HL-60 (cell line): ENCODE results near the gene NFU1.

Experiments
- DNase-seq, 2 experiments: peaks; one replicate each; pipeline ENCODE4 v3.0.0-alpha.2; 2010 to 2020; ENCODE audit warnings: low read depth in 1 of 2, low spot score in 1 of 2
- H3K27ac ChIP-seq: fragments of 250-450 bp; sonication (Bioruptor Pico); replicated peaks from 2 replicates; pipeline ENCODE4 v1.5.1; 2020; ENCODE audit warnings: mild to moderate bottlenecking, moderate library complexity
- H3K27me3 ChIP-seq: fragments of 250-450 bp; sonication (Bioruptor Pico); 2 replicates; pipeline ENCODE4 v1.5.1; 2021; ENCODE audit warnings: mild to moderate bottlenecking, moderate library complexity; ENCODE audit not compliant: insufficient read depth, poor library complexity, severe bottlenecking
- H3K4me3 ChIP-seq: replicated peaks from 2 replicates; pipeline ENCODE4 v1.5.1; 2011; ENCODE audit warnings: mild to moderate bottlenecking, control low read depth, low read length; ENCODE audit not compliant: insufficient read depth
- GABPA ChIP-seq: IDR thresholded peaks from 2 replicates; pipeline ENCODE4 v1.6.1; 2012; ENCODE audit warnings: low read depth
- POLR2AphosphoS5 ChIP-seq: IDR thresholded peaks from 2 replicates; pipeline ENCODE4 v1.6.1; 2012; ENCODE audit warnings: low read depth
- SPI1 ChIP-seq: IDR thresholded peaks from 2 replicates; pipeline ENCODE4 v1.6.1; 2012; ENCODE audit warnings: low read depth, mild to moderate bottlenecking, borderline replicate concordance
- TF ChIP-seq, protein P1 (sequence below): IDR thresholded peaks from 2 replicates; pipeline ENCODE4 v1.6.1; 2012; ENCODE audit warnings: low read depth; ENCODE audit not compliant: insufficient replicate concordance
- TF ChIP-seq, protein P2 (sequence below): IDR thresholded peaks from one replicate; pipeline ENCODE4 v1.5.1; 2011; ENCODE audit warnings: low read length, control low read depth, inconsistent platforms; ENCODE audit not compliant: insufficient read depth

The NFU1 gene

DNA sequence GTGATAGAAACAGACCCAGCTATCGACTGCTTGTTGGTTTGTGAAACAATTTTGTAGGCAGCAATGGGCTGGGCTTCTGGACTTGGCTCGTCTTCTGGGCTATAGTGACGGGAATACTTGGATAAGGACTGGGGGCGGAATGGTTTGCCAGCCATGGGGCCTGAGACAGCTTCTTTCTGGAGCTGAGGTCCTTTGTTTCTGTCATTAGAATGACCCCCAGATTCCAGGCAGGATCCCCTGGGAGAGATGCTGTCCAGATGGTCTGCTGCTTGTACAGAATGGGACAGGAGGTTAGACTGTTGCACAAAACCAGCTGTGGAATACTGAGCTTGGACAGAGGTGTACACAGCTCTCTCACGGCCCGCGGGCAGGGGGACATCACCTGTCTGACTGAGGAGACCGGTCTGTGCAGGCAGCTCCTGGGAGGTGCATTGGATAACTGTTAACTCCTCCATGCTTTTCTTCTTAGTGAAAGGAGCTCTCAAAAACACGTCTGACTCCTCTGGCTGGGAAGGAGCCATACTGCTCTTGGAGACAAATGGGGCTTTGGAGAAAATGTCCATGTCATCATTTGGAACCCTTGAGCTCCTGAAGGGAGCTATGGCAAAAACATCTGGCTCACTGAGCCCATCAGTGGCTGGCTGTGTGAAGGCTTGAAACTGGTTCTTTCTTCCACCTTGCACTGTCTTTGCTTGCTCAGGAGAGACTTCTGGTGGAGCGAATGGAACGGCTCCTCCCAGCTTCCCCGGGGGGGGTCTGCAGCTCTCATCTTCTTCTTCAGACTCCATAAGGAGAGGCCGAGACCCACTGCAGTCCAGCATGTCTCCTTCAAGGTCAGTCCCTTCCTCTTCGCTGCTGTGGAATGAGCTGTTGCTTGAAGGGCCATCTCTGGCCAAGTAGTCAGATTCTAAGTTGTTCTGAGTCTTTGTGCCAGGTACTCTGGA is 28.6 kb upstream of the NFU1 start:
- H3K27ac ChIP-seq, result no peak overlapping the region
- H3K4me3 ChIP-seq, result no peak overlapping the region
- TF ChIP-seq, protein P1, sequence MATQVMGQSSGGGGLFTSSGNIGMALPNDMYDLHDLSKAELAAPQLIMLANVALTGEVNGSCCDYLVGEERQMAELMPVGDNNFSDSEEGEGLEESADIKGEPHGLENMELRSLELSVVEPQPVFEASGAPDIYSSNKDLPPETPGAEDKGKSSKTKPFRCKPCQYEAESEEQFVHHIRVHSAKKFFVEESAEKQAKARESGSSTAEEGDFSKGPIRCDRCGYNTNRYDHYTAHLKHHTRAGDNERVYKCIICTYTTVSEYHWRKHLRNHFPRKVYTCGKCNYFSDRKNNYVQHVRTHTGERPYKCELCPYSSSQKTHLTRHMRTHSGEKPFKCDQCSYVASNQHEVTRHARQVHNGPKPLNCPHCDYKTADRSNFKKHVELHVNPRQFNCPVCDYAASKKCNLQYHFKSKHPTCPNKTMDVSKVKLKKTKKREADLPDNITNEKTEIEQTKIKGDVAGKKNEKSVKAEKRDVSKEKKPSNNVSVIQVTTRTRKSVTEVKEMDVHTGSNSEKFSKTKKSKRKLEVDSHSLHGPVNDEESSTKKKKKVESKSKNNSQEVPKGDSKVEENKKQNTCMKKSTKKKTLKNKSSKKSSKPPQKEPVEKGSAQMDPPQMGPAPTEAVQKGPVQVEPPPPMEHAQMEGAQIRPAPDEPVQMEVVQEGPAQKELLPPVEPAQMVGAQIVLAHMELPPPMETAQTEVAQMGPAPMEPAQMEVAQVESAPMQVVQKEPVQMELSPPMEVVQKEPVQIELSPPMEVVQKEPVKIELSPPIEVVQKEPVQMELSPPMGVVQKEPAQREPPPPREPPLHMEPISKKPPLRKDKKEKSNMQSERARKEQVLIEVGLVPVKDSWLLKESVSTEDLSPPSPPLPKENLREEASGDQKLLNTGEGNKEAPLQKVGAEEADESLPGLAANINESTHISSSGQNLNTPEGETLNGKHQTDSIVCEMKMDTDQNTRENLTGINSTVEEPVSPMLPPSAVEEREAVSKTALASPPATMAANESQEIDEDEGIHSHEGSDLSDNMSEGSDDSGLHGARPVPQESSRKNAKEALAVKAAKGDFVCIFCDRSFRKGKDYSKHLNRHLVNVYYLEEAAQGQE, result no peak
- no peak for TF ChIP-seq GABPA
- TF ChIP-seq, protein P2, sequence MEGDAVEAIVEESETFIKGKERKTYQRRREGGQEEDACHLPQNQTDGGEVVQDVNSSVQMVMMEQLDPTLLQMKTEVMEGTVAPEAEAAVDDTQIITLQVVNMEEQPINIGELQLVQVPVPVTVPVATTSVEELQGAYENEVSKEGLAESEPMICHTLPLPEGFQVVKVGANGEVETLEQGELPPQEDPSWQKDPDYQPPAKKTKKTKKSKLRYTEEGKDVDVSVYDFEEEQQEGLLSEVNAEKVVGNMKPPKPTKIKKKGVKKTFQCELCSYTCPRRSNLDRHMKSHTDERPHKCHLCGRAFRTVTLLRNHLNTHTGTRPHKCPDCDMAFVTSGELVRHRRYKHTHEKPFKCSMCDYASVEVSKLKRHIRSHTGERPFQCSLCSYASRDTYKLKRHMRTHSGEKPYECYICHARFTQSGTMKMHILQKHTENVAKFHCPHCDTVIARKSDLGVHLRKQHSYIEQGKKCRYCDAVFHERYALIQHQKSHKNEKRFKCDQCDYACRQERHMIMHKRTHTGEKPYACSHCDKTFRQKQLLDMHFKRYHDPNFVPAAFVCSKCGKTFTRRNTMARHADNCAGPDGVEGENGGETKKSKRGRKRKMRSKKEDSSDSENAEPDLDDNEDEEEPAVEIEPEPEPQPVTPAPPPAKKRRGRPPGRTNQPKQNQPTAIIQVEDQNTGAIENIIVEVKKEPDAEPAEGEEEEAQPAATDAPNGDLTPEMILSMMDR, result no peak
- TF ChIP-seq POLR2AphosphoS5, result no peak
- TF ChIP-seq SPI1, result no peak
- DNase-seq, result no peak
- no peaks in the 10 kb centered on the region for H3K27me3 ChIP-seq

DNA sequence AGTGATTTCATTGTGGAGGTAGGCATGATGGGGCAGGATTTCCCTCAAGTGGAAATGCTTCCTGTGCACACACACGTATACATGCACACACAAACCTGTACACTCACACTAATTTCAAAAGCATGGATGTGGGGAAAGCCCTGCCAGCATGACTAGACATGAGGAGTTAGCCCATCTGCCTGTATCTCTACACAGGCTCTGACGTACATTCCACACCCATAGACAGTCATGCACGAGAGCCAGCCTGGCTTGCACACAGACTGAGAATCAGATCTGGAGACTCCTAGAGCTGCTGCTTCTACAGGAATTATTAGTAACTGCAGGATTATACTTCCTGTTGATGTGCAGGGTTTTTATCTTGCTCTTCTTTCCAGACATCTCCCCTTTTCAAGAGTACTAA is 27.3 kb upstream of the NFU1 start:
- no peaks in the 10 kb centered on the region for H3K27me3 ChIP-seq
- H3K4me3 ChIP-seq, result no peak overlapping the region
- TF ChIP-seq POLR2AphosphoS5 (no peak), GABPA (no peak), SPI1 (no peak)
- TF ChIP-seq, protein P2, result no peak
- TF ChIP-seq, protein P1, result no peak
- H3K27ac ChIP-seq, result no peak overlapping the region
- no peak for DNase-seq

DNA sequence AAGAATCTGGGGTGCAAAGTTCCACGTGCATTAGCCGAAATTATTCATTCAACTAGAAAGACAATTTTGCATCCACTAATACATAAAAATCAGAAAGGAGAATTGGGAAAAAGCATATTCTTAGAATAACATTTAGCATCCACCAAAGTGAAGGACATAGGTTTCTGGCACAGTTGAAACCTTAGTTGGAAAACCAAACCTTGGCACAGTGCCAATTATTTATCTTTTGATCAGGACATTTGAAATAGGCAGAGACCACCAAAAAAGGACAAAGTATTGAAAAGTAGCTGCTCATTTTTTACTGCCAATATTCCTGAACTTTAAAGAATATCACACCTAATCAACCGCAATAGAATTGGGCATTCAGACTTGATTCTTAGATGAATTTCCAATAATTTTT is 25.5 kb upstream of the NFU1 start:
- TF ChIP-seq, protein P1, result no peak
- no peak for TF ChIP-seq GABPA
- no peak for TF ChIP-seq SPI1
- TF ChIP-seq, protein P2, result no peak
- no peak for TF ChIP-seq POLR2AphosphoS5
- Histone ChIP-seq H3K27ac (no peak overlapping the region), H3K4me3 (no peak overlapping the region), H3K27me3 (no peaks in the 10 kb centered on the region)
- DNase-seq, result no peak
